Suprapubic skin (tissue), 4 donors: ENCODE measurements around the gene GGA3. TPM values are rescaled to one million over a fixed set of nuclear protein-coding genes. Genes with fewer than 3 reads are reported as not detected.
"Not testable (repeated sequence)": the region's sequence is repeated elsewhere in the genome, so short reads cannot be mapped to it uniquely, and the experiment has no call there.

ENCODE experiments used
- DNase-seq, 2 donors: peaks; one replicate each; pipeline ENCODE4 v3.0.0-alpha.2; 2019; ENCODE audit warnings: low spot score in 2 of 2
- H3K27ac ChIP-seq: fragments of 200-600 bp; sonication (generic); one replicate; pipeline ENCODE4 v1.5.1; 2019
- H3K27me3 ChIP-seq: fragments of 200-600 bp; sonication (generic); one replicate; pipeline ENCODE4 v1.5.1; 2019
- H3K36me3 ChIP-seq: fragments of 200-600 bp; sonication (generic); one replicate; pipeline ENCODE4 v1.5.1; 2019
- H3K4me1 ChIP-seq: fragments of 200-600 bp; sonication (generic); one replicate; pipeline ENCODE4 v1.5.1; 2019
- H3K4me3 ChIP-seq: fragments of 200-600 bp; sonication (generic); one replicate; pipeline ENCODE4 v1.5.1; 2019; ENCODE audit warnings: mild to moderate bottlenecking
- H3K9me3 ChIP-seq: fragments of 200-600 bp; sonication (generic); one replicate; pipeline ENCODE4 v1.5.1; 2019
- CTCF ChIP-seq, 2 donors: fragments of 200-600 bp in 1 of 2; fragments of 450-650 bp in 1 of 2; sonication (generic) in 1 of 2; IDR thresholded peaks; one replicate each; pipeline ENCODE4 v1.5.1; 2016 to 2019; ENCODE audit warnings: antibody characterized with exemption in 2 of 2, mild to moderate bottlenecking in 1 of 2, moderate library complexity in 1 of 2
- EP300 ChIP-seq: sonication (generic); formaldehyde crosslinking; IDR thresholded peaks from one replicate; pipeline ENCODE4 v1.6.1; 2017; ENCODE audit warnings: antibody characterized with exemption
- POLR2A ChIP-seq, 2 donors: fragments of 450-650 bp; IDR thresholded peaks; one replicate each; pipeline ENCODE4 v1.6.1; 2017; ENCODE audit warnings: antibody characterized with exemption in 2 of 2, mild to moderate bottlenecking in 2 of 2, moderate library complexity in 2 of 2
- POLR2AphosphoS5 ChIP-seq, 3 donors: sonication (generic); formaldehyde crosslinking; IDR thresholded peaks; one replicate each; pipeline ENCODE4 v1.6.1; 2017; ENCODE audit warnings: antibody characterized with exemption in 3 of 3
- WGBS: methylation state at CpG from one replicate; pipeline ENCODE4 v1.1.5; 2018; 5-methylcytosine and 5-hydroxymethylcytosine counted together
- total RNA-seq, 4 donors: library from RNA; depleted of rRNA; stranded (reverse); fragments of >200 nt; gene quantifications; one replicate each; pipeline ENCODE4 v1.1.0, GENCODE V29; 2016

The GGA3 gene
- total RNA-seq, 4 donors from 2014 or later = 27.0 to 68.8 (median 35.3) TPM

- no peaks in the 10 kb centered on the region for H3K9me3 ChIP-seq
- H3K27me3 ChIP-seq = no peaks in the 10 kb centered on the region
- H3K36me3 ChIP-seq = peaks cover 30% of the 10 kb centered on the region
- WGBS = 85% methylated on average over 6 of the region's 6 CpGs
- no peak for DNase-seq
- H3K4me3 ChIP-seq = no peak overlapping the region
- H3K4me1 ChIP-seq = peaks cover 10% of the 10 kb centered on the region
- H3K27ac ChIP-seq = no peak overlapping the region
- no peak for TF ChIP-seq POLR2A (IDR thresholded peaks at IDR 0.05)
- TF ChIP-seq CTCF (IDR thresholded peaks at IDR 0.05) = no peak
- no peak for TF ChIP-seq EP300
- TF ChIP-seq POLR2AphosphoS5 (IDR thresholded peaks at IDR 0.05) = no peak
Measured at GRCh38 chr17:75285123-75285522, 23.7 kb upstream of the GGA3 start.

GRCh38 chr17:75280189-75280588 lies 18.8 kb upstream of the GGA3 start:
- peaks cover 21% of the 10 kb centered on the region for H3K36me3 ChIP-seq

GRCh38 chr17:75277664-75278071 lies 16.3 kb upstream of the GGA3 start:
- peaks cover 12% of the 10 kb centered on the region for H3K36me3 ChIP-seq
- no peaks in the 10 kb centered on the region for H3K27me3 ChIP-seq
- H3K9me3 ChIP-seq = no peaks in the 10 kb centered on the region
- DNase-seq = no peak
- no peak overlapping the region for H3K4me3 ChIP-seq
- no peak for TF ChIP-seq POLR2AphosphoS5 (IDR thresholded peaks at IDR 0.05)
- TF ChIP-seq EP300 = no peak
- no peak for TF ChIP-seq POLR2A (IDR thresholded peaks at IDR 0.05)
- TF ChIP-seq CTCF (IDR thresholded peaks at IDR 0.05) = no peak
- no peak overlapping the region for H3K27ac ChIP-seq
- 64% methylated on average over 6 of the region's 6 CpGs for WGBS
- H3K4me1 ChIP-seq = peaks cover under 1% of the 10 kb centered on the region

More at GRCh38 chr17:75280189-75280588, 18.8 kb upstream of the GGA3 start:
- H3K27me3 ChIP-seq, DNase-seq, H3K4me1 ChIP-seq, H3K4me3 ChIP-seq, H3K9me3 ChIP-seq, H3K27ac ChIP-seq: not testable (repeated sequence)
- 93% methylated on average over 4 of the region's 4 CpGs for WGBS

- no peaks in the 10 kb centered on the region for H3K27me3 ChIP-seq
- no peak overlapping the region for H3K4me3 ChIP-seq
- peaks cover 26% of the 10 kb centered on the region for H3K4me1 ChIP-seq
- no peaks in the 10 kb centered on the region for H3K36me3 ChIP-seq
- H3K9me3 ChIP-seq = no peaks in the 10 kb centered on the region
- TF ChIP-seq EP300 (no peak), POLR2A (IDR thresholded peaks at IDR 0.05) (no peak), POLR2AphosphoS5 (IDR thresholded peaks at IDR 0.05) (no peak), CTCF (IDR thresholded peaks at IDR 0.05) (no peak)
- WGBS = 80% methylated on average over 7 of the region's 7 CpGs
- DNase-seq = no peak
- H3K27ac ChIP-seq = no peak overlapping the region
Measured at GRCh38 chr17:75273977-75274708, 12.7 kb upstream of the GGA3 start.

GRCh38 chr17:75272848-75273184 lies 11.4 kb upstream of the GGA3 start:
- 61% methylated on average over 3 of the region's 3 CpGs for whole genome bisulfite sequencing
- Histone ChIP-seq H3K27me3 (no peaks in the 10 kb centered on the region), H3K4me1 (peaks cover 31% of the 10 kb centered on the region), H3K9me3 (no peaks in the 10 kb centered on the region), H3K36me3 (no peaks in the 10 kb centered on the region), H3K4me3 (no peak overlapping the region), H3K27ac (no peak overlapping the region)
- DNase-seq = no peak
- no peak for TF ChIP-seq POLR2AphosphoS5 (IDR thresholded peaks at IDR 0.05)
- no peak for TF ChIP-seq POLR2A (IDR thresholded peaks at IDR 0.05)
- no peak for TF ChIP-seq CTCF (IDR thresholded peaks at IDR 0.05)
- no peak for TF ChIP-seq EP300
